HepG2 (cell line): ENCODE results near the gene NCBP2. TPM values are rescaled to one million over a fixed set of nuclear protein-coding genes. Genes with fewer than 3 reads are reported as not detected.

Experiments used
- MED1 ChIP-seq: sonication (generic); formaldehyde crosslinking; IDR thresholded peaks from 2 replicates; pipeline ENCODE4 v1.4.0; 2020; ENCODE audit warnings: missing genetic modification reagents
- ONECUT2 ChIP-seq: sonication (generic); formaldehyde crosslinking; IDR thresholded peaks from 2 replicates; pipeline ENCODE4 v1.4.0; 2020; ENCODE audit warnings: missing genetic modification reagents
- PRDM15 ChIP-seq: sonication (generic); formaldehyde crosslinking; IDR thresholded peaks from 2 replicates; pipeline ENCODE4 v1.4.0; 2020; ENCODE audit warnings: missing genetic modification reagents
- RAD21 ChIP-seq: fragments of 450-650 bp; formaldehyde crosslinking; IDR thresholded peaks from 2 replicates; pipeline ENCODE4 v1.5.0; 2020; ENCODE audit warnings: mild to moderate bottlenecking
- RNF219 ChIP-seq: sonication (generic); formaldehyde crosslinking; IDR thresholded peaks from 2 replicates; pipeline ENCODE4 v1.5.0; 2020; ENCODE audit warnings: mild to moderate bottlenecking, missing genetic modification reagents
- YEATS4 ChIP-seq: sonication (generic); formaldehyde crosslinking; IDR thresholded peaks from 2 replicates; pipeline ENCODE4 v1.4.0; 2020; ENCODE audit warnings: missing genetic modification reagents, borderline replicate concordance
- ZBTB2 ChIP-seq: sonication (generic); formaldehyde crosslinking; IDR thresholded peaks from 2 replicates; pipeline ENCODE4 v1.8.0; 2022; ENCODE audit warnings: low read depth, missing genetic modification reagents
- ZNF280D ChIP-seq: sonication (generic); formaldehyde crosslinking; IDR thresholded peaks from 2 replicates; pipeline ENCODE4 v1.5.1; 2020; ENCODE audit warnings: mild to moderate bottlenecking, missing genetic modification reagents
- ZNF775 ChIP-seq: sonication (generic); formaldehyde crosslinking; IDR thresholded peaks from 2 replicates; pipeline ENCODE4 v1.4.0; 2020; ENCODE audit warnings: missing genetic modification reagents, mild to moderate bottlenecking, moderate library complexity, borderline replicate concordance
- polyA plus RNA-seq, 8 experiments: library from polyadenylated mRNA; depleted of rRNA in 3 of 8; stranded (reverse) in 7 of 8; unstranded in 1 of 8; fragments of >200 nt; fragmentation: Illumina TruSeq in 4 of 8; extraction: Trizol in 4 of 8; gene quantifications; 2 replicates each; pipeline versions ENCODE4 v1.2.1 to v1.2.3, GENCODE V29; 2011 to 2016; ENCODE audit warnings: low read depth in 4 of 8, missing spikeins in 1 of 8, mixed read lengths in 1 of 8; ENCODE audit not compliant: insufficient read depth in 1 of 8
- total RNA-seq, 5 experiments: library from RNA; depleted of rRNA; stranded (reverse); fragments of >200 nt; fragmentation: Illumina TruSeq; extraction: Trizol; gene quantifications; 2 replicates each; pipeline ENCODE4 v1.2.3, GENCODE V29; 2016; ENCODE audit warnings: low read depth in 1 of 5
- TF ChIP-seq, protein P1 (sequence below): sonication (generic); formaldehyde crosslinking; IDR thresholded peaks from 2 replicates; pipeline ENCODE4 v1.4.0; 2020; ENCODE audit warnings: missing genetic modification reagents, mild to moderate bottlenecking, borderline replicate concordance

Gene NCBP2
- total and polyA plus RNA-seq, 2 of the 13 experiments (the other 11 are each of a cell fraction or from before 2014, with no cell fraction given): 58.7 to 95.5 TPM

DNA sequence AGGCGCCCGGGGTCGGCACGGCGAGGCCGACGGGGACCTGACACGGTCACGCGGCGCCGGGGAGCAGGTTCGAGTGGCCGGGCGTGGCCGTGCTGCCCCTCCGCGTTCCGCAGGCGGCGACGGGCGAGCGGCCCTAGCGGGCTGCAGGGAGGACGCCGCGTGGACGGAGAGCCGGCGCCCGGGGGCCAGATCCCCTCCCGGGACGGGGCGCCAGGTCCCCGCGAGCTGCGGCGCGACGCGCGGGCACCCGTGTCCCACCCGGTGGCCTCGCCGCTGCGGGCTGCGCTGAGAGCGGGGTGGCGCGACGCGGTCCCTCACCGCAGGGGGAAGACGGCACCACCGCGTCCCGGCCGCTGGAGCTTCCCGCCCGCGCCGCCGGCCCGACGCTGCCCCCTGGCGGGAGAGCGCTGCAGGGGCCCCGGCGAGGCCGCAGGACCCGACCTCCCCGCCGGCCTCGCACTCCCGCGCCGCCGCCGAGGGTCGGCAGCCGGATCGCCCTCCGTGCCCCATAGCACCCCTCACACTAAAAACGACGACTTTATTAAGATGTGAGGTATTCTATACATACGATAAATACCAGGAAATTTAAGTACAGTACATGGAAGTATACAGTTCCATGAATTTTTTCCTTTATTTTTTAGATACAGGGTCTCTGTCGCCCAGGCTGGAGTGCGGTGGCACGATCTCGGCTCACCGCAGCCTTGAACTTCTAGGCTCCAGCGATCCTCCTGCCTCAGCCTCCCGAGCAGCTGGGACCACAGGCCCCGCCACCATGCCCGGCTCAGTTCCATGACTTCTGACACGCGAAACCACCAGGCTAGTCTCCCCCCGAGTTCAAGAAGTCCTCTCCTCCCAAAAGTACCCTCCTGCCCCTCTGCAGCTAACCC lies 27.6 kb upstream of the NCBP2 start (continued):
- TF ChIP-seq MED1 (CRISPR knock-in tag): peak; percentile 35; the same call in 1 of the 2 replicates
- TF ChIP-seq RAD21 (CRISPR knock-in tag): peak; percentile 99
- TF ChIP-seq, protein P1, sequence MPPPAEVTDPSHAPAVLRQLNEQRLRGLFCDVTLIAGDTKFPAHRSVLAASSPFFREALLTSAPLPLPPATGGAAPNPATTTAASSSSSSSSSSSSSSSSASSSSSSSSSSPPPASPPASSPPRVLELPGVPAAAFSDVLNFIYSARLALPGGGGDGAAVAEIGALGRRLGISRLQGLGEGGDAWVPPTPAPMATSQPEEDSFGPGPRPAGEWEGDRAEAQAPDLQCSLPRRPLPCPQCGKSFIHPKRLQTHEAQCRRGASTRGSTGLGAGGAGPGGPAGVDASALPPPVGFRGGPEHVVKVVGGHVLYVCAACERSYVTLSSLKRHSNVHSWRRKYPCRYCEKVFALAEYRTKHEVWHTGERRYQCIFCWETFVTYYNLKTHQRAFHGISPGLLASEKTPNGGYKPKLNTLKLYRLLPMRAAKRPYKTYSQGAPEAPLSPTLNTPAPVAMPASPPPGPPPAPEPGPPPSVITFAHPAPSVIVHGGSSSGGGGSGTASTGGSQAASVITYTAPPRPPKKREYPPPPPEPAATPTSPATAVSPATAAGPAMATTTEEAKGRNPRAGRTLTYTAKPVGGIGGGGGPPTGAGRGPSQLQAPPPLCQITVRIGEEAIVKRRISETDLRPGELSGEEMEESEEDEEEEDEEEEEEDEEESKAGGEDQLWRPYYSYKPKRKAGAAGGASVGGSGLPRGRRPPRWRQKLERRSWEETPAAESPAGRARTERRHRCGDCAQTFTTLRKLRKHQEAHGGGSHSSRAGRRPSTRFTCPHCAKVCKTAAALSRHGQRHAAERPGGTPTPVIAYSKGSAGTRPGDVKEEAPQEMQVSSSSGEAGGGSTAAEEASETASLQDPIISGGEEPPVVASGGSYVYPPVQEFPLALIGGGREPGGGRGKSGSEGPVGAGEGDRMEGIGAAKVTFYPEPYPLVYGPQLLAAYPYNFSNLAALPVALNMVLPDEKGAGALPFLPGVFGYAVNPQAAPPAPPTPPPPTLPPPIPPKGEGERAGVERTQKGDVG (CRISPR knock-in tag): 0 out of 2 replicates have a peak, but pooled peaks have one; percentile 38
- TF ChIP-seq YEATS4 (CRISPR knock-in tag): peak; percentile 65
- TF ChIP-seq ZNF775 (CRISPR knock-in tag): no peak
- no peak for TF ChIP-seq PRDM15 (CRISPR knock-in tag)
- no peak for TF ChIP-seq RNF219
- no peak for TF ChIP-seq ZNF280D
- TF ChIP-seq ONECUT2 (CRISPR knock-in tag): no peak
- no peak; the same call in 1 of the 2 replicates for TF ChIP-seq ZBTB2 (CRISPR knock-in tag)
